ENCODE data around the gene ZNF277. TPM values are rescaled to one million over a fixed set of nuclear protein-coding genes. Genes with fewer than 3 reads are reported as not detected.

ZNF277 gene
- total RNA-seq, 1 experiment from 2014 or later, result 13.1 TPM

DNA sequence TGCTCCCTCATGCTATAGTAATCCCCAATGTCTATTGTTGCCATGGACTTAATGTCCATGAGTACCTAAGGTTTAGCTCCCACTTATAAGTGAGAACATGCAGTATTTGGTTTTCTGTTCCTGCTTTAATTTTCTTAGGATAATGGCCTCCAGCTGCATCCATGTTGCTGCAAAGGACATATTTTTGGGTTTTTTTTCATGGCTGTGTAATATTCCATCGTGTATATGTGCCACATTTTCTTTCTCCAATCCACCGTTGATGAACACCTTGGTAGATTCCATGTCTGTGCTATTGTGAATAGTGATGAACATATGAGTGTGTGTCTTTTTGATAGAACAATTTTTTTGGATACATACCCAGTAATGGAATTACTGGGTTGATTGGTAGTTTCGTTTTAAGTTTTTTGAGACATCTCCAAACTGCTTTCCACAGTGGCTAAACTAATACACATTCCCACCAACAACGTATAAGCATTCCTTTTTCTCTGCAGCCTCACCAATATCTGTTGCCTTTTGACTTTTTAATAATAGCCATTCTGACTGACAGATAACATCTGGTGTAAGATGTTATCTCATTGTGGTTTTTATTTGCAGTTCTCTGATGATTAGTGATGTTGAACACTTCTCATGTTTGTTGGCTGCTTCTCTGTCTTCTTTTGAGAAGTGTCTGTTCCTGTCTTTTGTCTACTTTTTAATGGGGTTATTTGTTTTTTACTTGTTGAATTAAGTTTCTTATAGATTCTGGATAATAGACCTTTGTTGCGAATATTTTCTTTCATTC lies 175.0 kb downstream of the ZNF277 start:
- Histone ChIP-seq H3K27ac (ENCODE audit: insufficient read length, low read depth, low read length) (no peak overlapping the region), H3K4me2 (ENCODE audit: insufficient read depth, insufficient read length, low read length) (no peak overlapping the region), H4K20me1 (ENCODE audit: control insufficient read depth, insufficient read depth, insufficient read length) (no peaks in the 10 kb centered on the region), H3T11ph (ENCODE audit: low read length) (no peak overlapping the region), H2BK5ac (ENCODE audit: insufficient read length, low read length) (no peak overlapping the region), H2BK20ac (ENCODE audit: low read depth, low read length, poor library complexity, severe bottlenecking) (no peak overlapping the region), H4K8ac (replicated peaks; ENCODE audit: insufficient read length, low read depth, low read length) (no peak overlapping the region), H2BK12ac (ENCODE audit: insufficient read length, low read depth, low read length) (no peak overlapping the region), H3K23ac (ENCODE audit: insufficient read length, low read depth, low read length) (no peak overlapping the region), H3K27me3 (ENCODE audit: insufficient read depth, low read length) (no peaks in the 10 kb centered on the region), H4K91ac (ENCODE audit: insufficient read length, low read depth, low read length) (no peak overlapping the region), H3K79me2 (ENCODE audit: insufficient read depth, low read length) (no peaks in the 10 kb centered on the region), H2BK15ac (ENCODE audit: low read depth, low read length) (no peak overlapping the region), H3K9me3 (ENCODE audit: control insufficient read depth, low read depth, low read length) (no peaks in the 10 kb centered on the region), H3K4me1 (ENCODE audit: insufficient read depth, low read length) (no peaks in the 10 kb centered on the region), H2AK5ac (ENCODE audit: insufficient read length, low read length) (no peak overlapping the region), H3K4ac (ENCODE audit: low read depth, low read length) (no peak overlapping the region), H3K23me2 (ENCODE audit: insufficient read length, low read depth, low read length, poor library complexity, severe bottlenecking) (no peaks in the 10 kb centered on the region), H3K56ac (ENCODE audit: insufficient read length, low read depth, low read length) (no peak overlapping the region), H4K5ac (ENCODE audit: insufficient read length, low read depth, low read length) (no peak overlapping the region), H3K79me1 (ENCODE audit: insufficient read depth, low read depth, low read length, poor library complexity, severe bottlenecking) (no peaks in the 10 kb centered on the region), H2BK120ac (ENCODE audit: low read depth, low read length, poor library complexity, severe bottlenecking) (no peak overlapping the region), H2AFZ (ENCODE audit: low read length) (no peak overlapping the region), H3K9ac (ENCODE audit: extremely low read depth, insufficient read length, low read length) (no peak overlapping the region), H3K14ac (ENCODE audit: insufficient read depth, low read length) (no peak overlapping the region), H3K18ac (ENCODE audit: insufficient read length, low read depth, low read length) (no peak overlapping the region)
- WGBS (ENCODE audit: extremely low coverage, insufficient read length, low lambda C conversion rate), result no CpG with 5 or more reads among the region's 5 CpGs
- no peak overlapping the region for H3K27ac Mint-ChIP-seq
- no peak overlapping the region for H3K4me3 Mint-ChIP-seq
- no peaks in the 10 kb centered on the region for H3K36me3 Mint-ChIP-seq (ENCODE audit: insufficient read depth in 1 of 3, low read depth in 3 of 3)
- H3K9me3 Mint-ChIP-seq, result no peaks in the 10 kb centered on the region
- no peak for DNase-seq
- no peaks in the 10 kb centered on the region; the same call in 1 of the 2 replicates for H3K27me3 Mint-ChIP-seq (ENCODE audit: low read depth)
- peaks cover 2 to 6% of the 10 kb centered on the region in 2 experiments for H3K4me1 Mint-ChIP-seq
- TF ChIP-seq CTCF (conservative IDR thresholded peaks at IDR 0.05), result no peak

Data from H9 (cell line).